ENCODE data around the gene TNNC2. TPM values are rescaled to one million over a fixed set of nuclear protein-coding genes. Genes with fewer than 3 reads are reported as not detected.

TNNC2 gene
- total RNA-seq, 4 donors from 2014 or later = 2,919 to 3,968 (median 3,006) TPM

DNA sequence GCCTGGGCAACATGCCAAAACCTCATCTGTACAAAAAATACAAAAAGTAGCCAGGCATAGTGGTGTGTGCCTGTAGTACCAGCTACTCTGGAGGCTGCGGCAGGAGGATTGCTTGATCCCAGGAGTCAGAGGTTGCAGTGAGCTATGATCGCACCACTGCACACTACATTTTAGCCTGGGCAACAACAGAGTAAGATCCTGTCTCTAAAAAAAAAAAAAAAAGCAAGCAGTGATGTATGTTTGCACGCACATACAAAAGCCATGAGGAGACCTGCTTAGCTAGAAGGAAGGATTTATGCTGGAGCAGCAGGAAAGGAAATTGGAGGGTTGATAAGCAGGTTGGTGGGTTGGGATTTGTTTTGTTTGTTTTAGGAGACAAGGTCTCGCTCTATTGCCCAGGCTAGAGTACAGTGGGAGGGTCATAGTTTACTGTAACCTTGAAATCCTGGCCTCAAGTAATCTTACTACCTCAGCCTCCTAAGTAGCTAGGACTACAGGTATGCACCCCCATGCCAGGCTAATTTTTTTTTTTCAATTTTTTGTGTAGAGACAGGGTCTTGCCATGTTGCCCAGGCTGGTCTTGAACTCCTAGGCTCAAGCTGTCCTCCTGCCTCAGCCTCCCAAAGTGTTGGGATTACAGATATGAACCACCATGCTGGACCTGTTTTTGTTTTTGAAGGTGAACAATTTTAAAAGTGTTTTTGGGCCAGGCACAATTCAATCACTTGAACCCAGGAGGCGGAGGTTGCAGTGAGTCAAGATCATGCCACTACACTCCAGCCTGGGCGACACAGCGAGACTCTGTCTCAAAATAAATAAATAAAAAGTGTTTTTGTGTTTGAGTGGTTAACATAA lies 34.3 kb upstream of the TNNC2 start:
- ATAC-seq (no peak), DNase-seq (no peak)
- no peaks in the 10 kb centered on the region for H3K36me3 ChIP-seq
- H3K4me1 ChIP-seq = peaks cover 16% of the 10 kb centered on the region in 2 donors
- H3K27ac ChIP-seq = no peak overlapping the region
- intact Hi-C loops (cut with DNase I; ENCODE audit: low total_unique reads) = no loop called here
- no peak for TF ChIP-seq POLR2A (IDR thresholded peaks at IDR 0.05)
- TF ChIP-seq, protein P1, sequence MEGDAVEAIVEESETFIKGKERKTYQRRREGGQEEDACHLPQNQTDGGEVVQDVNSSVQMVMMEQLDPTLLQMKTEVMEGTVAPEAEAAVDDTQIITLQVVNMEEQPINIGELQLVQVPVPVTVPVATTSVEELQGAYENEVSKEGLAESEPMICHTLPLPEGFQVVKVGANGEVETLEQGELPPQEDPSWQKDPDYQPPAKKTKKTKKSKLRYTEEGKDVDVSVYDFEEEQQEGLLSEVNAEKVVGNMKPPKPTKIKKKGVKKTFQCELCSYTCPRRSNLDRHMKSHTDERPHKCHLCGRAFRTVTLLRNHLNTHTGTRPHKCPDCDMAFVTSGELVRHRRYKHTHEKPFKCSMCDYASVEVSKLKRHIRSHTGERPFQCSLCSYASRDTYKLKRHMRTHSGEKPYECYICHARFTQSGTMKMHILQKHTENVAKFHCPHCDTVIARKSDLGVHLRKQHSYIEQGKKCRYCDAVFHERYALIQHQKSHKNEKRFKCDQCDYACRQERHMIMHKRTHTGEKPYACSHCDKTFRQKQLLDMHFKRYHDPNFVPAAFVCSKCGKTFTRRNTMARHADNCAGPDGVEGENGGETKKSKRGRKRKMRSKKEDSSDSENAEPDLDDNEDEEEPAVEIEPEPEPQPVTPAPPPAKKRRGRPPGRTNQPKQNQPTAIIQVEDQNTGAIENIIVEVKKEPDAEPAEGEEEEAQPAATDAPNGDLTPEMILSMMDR (IDR thresholded peaks at IDR 0.05 in 4 of 5, conservative IDR thresholded peaks at IDR 0.05 in 1 of 5) = no peak
- no peaks in the 10 kb centered on the region for H3K27me3 ChIP-seq
- in situ Hi-C loops (cut with MboI; ENCODE audit: low sequenced_read_pairs in 4 of 4) = no loop called here
- H3K4me3 ChIP-seq = no peak overlapping the region
- no peaks in the 10 kb centered on the region for H3K9me3 ChIP-seq

DNA sequence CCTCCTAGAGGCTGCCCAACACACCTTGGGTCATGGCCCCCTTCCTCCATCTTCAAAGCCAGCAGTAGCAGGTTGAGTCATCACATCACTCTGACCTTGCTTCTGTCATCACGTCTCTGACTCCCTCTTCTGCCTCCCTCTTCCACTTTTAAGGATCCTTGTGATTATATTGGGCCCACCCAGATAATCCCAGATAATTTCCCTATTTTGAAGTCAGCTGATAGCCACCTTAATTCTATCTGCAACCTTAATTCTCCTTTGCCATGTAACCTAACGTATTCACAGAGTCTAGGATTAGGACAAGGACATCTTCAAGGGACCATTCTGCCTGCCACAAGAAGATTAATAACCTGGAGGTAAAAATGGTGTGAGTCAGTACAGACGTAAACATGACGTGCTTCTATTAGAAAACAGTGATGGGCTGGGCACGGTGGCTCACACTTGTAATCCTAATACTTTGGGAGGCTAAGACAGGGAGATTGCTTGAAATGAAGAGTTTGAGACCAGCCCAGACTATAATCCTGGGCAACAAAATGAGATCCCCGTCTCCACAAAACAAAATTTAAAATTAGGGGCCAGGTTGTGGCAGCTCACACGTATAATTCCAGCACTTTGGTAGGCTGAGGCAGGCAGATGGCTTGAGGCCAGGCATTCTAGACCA lies 33.6 kb upstream of the TNNC2 start:
- H3K9me3 ChIP-seq = no peaks in the 10 kb centered on the region
- no peak overlapping the region for H3K27ac ChIP-seq
- DNase-seq (no peak), ATAC-seq (no peak)
- intact Hi-C loops (cut with DNase I; ENCODE audit: low total_unique reads) = no loop called here
- no peaks in the 10 kb centered on the region for H3K27me3 ChIP-seq
- TF ChIP-seq, protein P1 (IDR thresholded peaks at IDR 0.05 in 4 of 5, conservative IDR thresholded peaks at IDR 0.05 in 1 of 5) = no peak
- no peak for TF ChIP-seq POLR2A (IDR thresholded peaks at IDR 0.05)
- no peak overlapping the region for H3K4me3 ChIP-seq
- H3K36me3 ChIP-seq = no peaks in the 10 kb centered on the region
- in situ Hi-C loops (cut with MboI; ENCODE audit: low sequenced_read_pairs in 4 of 4) = no loop called here
- H3K4me1 ChIP-seq = peaks cover 23% of the 10 kb centered on the region in 2 donors

DNA sequence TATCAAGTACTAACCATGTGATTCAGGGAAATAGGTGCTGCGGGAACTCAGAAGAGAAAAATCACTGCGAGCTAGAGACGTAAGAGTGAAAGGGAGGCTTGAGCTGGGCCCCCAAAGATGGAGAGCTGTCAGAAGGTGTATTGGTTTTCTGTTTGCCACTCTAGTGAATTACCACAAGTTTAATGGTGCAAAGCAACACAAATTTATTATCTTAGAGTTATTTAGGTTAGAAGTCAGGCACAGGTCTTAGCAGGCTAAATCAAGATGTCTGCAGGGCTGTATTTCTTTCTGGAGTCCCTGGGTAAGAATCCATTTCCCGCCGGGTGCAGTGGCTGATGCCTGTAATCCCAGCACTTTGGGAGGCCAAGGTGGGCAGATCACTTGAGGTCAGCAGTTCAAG lies 32.8 kb upstream of the TNNC2 start:
- in situ Hi-C loops (cut with MboI; ENCODE audit: low sequenced_read_pairs in 4 of 4) (no loop called here), intact Hi-C loops (cut with DNase I; ENCODE audit: low total_unique reads) (no loop called here)
- no peaks in the 10 kb centered on the region for H3K27me3 ChIP-seq
- peaks cover 31% of the 10 kb centered on the region in 2 donors for H3K4me1 ChIP-seq
- H3K27ac ChIP-seq = no peak overlapping the region
- H3K9me3 ChIP-seq = no peaks in the 10 kb centered on the region
- ATAC-seq (no peak), DNase-seq (no peak)
- TF ChIP-seq, protein P1 (IDR thresholded peaks at IDR 0.05 in 4 of 5, conservative IDR thresholded peaks at IDR 0.05 in 1 of 5) = no peak
- no peak for TF ChIP-seq POLR2A (IDR thresholded peaks at IDR 0.05)
- no peak overlapping the region for H3K4me3 ChIP-seq
- H3K36me3 ChIP-seq = no peaks in the 10 kb centered on the region

DNA sequence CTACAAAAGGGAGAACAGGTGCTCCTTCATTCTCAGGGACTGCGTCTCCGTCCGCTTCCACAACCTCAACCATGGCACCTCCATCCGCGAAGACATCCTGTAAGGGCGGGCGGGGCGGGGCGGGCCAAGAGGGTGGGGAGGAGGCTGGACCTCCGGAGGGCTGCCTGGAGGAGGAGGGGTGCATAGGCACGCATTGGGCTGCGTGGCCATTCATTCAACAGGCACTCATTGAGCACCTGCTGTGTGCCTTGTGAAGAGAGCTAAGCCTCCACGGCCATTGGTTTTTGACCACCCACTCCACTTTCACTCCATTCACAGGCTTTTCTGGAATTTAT lies 30.7 kb upstream of the TNNC2 start:
- in situ Hi-C loops (cut with MboI; ENCODE audit: low sequenced_read_pairs in 4 of 4) = no loop called here
- no peaks in the 10 kb centered on the region for H3K9me3 ChIP-seq
- H3K36me3 ChIP-seq = peaks cover 0 to 10% of the 10 kb centered on the region in 2 donors
- ATAC-seq = no peak
- intact Hi-C loops (cut with DNase I; ENCODE audit: low total_unique reads) = loop anchor here (1.0 to 2.0 kb wide), 3 partner anchors 23 to 59 kb away; partner anchors contain the start of gene ZSWIM1
- H3K4me3 ChIP-seq = peak overlapping the region; percentile 83 to 88 (median 86)
- peak overlapping the region; percentile 82 to 93 (median 87) for H3K27ac ChIP-seq
- TF ChIP-seq POLR2A (IDR thresholded peaks at IDR 0.05) = no peak
- TF ChIP-seq, protein P1 (IDR thresholded peaks at IDR 0.05 in 4 of 5, conservative IDR thresholded peaks at IDR 0.05 in 1 of 5) = no peak
- H3K27me3 ChIP-seq = no peaks in the 10 kb centered on the region
- H3K4me1 ChIP-seq = peaks cover 38 to 39% of the 10 kb centered on the region in 2 donors
- no peak for DNase-seq
